LNCAP (cell line): Measurements from ENCODE around the gene ALKBH5.

Experiments used
- TF ChIP-seq, protein P1 (sequence below): fragments of 450-650 bp; IDR thresholded peaks from 2 replicates; pipeline ENCODE4 v1.5.1; 2017; ENCODE audit warnings: mild to moderate bottlenecking

The ALKBH5 gene

DNA sequence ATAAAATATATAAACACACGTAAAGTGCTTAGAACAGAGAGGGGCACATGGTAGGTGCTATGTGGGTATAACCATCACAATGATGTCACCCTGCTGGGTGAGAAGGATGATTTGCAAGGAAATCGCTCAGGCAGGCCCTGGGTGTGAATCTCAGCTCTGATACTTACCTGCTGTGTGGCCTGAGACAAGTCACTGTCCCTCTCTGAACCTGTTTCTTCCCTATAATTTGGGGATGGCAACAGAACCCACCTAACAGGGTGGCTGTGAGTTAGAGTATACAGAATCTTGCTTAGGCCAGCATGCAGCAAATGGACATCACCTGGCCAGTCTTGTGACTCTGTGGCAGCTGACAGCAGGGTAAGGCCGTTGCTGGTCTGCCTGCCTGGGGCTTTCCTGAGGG, 36.6 kb upstream of the ALKBH5 start:
- TF ChIP-seq, protein P1, sequence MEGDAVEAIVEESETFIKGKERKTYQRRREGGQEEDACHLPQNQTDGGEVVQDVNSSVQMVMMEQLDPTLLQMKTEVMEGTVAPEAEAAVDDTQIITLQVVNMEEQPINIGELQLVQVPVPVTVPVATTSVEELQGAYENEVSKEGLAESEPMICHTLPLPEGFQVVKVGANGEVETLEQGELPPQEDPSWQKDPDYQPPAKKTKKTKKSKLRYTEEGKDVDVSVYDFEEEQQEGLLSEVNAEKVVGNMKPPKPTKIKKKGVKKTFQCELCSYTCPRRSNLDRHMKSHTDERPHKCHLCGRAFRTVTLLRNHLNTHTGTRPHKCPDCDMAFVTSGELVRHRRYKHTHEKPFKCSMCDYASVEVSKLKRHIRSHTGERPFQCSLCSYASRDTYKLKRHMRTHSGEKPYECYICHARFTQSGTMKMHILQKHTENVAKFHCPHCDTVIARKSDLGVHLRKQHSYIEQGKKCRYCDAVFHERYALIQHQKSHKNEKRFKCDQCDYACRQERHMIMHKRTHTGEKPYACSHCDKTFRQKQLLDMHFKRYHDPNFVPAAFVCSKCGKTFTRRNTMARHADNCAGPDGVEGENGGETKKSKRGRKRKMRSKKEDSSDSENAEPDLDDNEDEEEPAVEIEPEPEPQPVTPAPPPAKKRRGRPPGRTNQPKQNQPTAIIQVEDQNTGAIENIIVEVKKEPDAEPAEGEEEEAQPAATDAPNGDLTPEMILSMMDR: no peak

DNA sequence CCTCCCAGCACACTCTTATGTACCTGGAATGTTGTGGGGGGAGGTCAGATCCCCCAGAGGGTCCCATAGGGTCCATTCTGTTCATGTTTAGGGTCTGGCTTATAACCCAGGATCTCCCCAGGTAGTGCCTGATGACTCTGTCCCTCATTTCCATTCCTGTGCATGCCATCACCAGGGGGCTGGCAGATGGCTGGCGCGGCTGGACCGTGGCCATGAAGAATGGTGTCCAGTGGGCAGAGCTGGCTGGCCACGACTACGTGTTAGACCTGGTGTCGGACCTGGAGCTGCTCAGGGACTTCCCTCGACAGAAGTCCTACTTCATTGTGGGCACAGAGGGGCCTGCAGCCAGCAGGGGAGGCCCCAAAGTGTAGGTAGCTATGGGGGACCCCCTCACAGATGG, 35.0 kb upstream of the ALKBH5 start:
- TF ChIP-seq, protein P1: no peak

DNA sequence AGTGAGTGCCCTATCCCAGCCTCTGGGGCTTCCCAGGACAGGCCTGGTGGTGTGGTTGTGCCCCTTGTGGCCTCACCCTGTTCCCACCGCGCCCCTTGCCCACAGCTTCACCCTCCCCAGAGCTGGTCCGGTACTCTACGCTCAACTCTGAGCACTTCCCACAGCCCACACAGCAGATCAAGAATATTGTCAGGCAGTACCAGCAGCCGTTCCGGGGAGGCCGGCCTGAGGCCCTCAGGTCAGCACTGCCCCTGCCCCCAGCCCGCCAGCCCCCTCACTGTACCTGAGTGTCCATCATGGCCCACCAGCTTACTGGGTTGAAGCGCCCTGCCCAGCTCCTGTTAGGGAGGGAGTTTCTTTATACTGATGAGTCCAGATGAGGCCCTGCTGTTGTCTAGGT, 32.3 kb upstream of the ALKBH5 start:
- TF ChIP-seq, protein P1: no peak

DNA sequence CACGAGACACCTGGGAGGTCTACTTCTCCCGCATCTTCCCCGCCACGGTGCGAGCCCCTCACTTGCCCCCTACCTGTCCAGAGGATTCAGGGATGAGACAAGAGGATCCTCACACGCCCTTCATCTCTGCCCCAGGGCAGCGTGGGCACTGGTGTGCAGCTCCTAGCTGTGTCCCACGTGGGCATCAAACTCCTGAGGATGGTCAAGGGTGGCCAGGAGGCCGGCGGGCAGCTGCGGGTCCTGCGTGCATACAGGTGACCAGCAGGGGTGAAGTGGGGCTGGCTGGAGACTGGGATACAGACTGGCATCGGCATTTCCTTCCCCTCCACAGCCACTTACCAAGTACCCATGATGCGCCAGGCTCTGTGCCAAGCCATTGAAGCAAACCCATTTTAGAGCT, 28.4 kb upstream of the ALKBH5 start:
- TF ChIP-seq, protein P1: no peak

DNA sequence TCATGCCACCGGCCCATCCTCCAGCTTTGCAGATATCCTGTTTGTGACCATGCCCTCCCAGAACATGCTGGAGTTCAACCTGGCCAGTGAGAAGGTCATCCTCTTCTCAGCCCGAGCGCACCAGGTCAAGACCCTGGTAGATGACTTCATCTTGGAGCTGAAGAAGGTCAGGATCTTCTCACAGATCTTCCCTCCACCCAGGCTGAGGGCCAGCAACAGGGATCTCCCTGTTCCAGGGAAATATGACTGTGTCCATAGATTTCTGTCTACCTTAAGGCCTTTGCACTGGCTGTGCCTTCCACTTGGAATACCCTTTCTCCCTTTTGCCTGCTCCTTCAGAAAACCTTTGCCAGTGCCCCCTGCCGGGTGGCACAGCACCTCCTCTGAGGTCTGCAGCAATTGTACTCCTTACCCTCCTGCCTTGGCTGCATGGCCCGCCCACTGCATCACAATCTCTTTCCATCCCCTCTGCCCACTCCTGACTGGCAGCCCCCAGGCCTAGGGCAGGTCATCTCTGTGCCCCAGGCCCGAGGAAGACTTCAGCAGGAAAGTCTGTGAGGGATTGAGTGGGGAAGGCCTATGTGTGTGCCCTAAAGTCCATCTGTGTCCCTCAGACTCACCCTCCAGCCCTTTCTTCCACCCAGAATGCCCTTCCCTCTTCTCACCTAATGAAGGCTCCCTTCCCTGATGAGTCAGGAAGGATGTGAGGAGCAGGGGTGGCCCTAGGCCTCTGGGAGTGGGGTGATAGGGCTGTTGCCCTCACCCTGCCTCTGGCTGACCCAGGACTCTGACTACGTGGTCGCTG, 27.3 kb upstream of the ALKBH5 start:
- TF ChIP-seq, protein P1: no peak

DNA sequence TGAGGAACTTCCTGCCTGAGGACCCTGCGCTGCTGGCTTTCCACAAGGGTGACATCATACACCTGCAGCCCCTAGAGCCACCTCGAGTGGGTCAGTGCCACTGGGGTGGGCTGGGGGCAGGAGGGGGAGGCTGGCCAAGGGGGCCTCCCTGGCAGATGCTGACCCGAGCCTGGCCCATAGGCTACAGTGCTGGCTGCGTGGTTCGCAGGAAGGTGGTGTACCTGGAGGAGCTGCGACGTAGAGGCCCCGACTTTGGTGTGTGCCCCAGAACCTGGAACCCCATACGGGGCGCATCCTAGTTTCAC, 26.7 kb upstream of the ALKBH5 start:
- TF ChIP-seq, protein P1: no peak

DNA sequence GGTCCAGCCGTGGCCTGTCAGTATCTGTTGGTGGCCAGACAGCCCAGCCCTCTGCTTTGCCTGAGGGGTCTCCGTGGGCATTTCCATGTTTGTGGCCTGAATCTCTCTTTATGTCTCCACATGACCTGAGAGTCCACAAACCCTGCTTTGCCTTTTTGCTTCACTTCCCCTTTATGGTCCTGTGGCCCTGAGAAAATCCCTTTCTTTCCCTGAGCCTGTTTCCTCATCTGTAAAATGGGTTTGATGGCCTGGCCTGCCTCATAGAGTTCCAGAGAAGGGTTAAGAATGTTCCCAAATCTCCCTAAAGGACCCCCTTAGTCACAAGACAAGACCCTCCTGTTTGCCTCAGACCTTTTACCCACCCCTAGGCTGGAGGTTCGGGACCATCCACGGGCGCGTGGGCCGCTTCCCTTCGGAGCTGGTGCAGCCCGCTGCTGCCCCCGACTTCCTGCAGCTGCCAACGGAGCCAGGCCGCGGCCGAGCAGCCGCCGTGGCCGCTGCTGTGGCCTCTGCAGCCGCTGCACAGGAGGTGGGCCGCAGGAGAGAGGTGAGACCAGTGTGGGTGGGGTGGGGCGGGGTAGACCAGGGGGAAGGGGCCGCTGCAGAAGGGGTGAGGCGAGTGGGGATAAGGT, 26.2 kb upstream of the ALKBH5 start:
- TF ChIP-seq, protein P1: no peak
